Stimulated activated CD4-positive, alpha-beta T cell treated with anti-CD3 and anti-CD28 coated beads, Interleukin-12 subunit alpha, Interleukin-12 subunit beta, amount 100 ng/mL, for 24 hours (primary cell): ENCODE data around the gene MDFIC.
"Not testable (repeated sequence)": the region's sequence is repeated elsewhere in the genome, so short reads cannot be mapped to it uniquely, and the experiment has no call there.

Source experiments
- DNase-seq, 2 experiments: peaks; one replicate each; pipeline ENCODE4 v3.0.0-alpha.2; 2020; ENCODE audit warnings: low read depth in 2 of 2

MDFIC gene, protein sequence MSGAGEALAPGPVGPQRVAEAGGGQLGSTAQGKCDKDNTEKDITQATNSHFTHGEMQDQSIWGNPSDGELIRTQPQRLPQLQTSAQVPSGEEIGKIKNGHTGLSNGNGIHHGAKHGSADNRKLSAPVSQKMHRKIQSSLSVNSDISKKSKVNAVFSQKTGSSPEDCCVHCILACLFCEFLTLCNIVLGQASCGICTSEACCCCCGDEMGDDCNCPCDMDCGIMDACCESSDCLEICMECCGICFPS

DNA sequence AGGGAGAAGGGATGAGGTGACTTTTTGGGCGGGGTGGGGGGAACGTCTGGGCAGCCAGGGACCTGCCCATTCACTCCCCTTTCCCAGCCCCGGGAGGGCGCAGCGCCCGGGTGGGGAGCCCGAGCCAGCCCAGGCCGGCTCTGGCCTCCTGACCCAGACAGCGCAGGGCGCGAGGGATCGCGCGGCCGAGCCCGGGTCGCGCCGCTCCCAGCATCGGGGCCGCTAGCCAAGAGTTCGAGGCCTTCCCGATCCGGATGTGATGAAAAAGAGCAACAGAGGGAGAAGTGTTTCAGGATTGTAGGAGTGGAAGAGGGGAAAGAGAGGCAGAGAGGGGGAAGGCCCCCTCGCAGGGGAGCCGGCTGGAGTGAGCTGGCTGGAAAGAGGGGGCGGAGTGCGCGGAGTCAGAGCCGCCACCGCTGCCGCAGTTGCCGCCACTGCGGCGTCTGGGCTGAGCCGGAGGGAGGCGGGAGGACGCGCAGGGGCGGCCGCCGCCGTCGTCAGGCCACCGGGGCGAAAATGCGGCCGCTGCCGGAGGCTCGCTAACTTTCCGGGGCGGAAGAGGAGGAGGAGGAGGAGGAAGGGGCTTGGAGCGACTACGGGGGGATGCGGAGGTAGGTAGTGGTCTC lies at the start of gene MDFIC:
MDFIC (plus strand) TSS at position 69 of the 626 bp plus-strand sequence. CDS start 940 bp downstream, outside the sequence.
- DNase-seq: peak; percentile 52 to 62

DNA sequence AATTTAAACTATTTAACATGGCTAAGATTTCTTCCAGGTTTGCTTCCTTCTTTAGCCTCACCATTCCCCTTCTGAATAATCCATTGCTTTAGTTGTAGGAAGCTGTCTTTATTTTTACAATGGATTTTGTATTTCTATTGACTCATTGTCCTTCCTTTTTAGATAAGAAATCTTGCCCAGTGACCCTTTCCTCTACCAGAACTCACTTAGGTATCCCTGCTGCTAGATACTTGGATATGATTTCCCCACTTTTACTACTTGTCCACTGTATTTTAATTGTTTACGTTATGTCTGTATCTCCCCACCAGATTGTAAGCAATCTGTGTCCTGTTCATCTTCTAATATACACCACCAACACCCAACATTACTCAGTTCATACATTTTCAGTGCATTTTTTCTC lies 47.7 kb upstream of the MDFIC start:
- no peak for DNase-seq

DNA sequence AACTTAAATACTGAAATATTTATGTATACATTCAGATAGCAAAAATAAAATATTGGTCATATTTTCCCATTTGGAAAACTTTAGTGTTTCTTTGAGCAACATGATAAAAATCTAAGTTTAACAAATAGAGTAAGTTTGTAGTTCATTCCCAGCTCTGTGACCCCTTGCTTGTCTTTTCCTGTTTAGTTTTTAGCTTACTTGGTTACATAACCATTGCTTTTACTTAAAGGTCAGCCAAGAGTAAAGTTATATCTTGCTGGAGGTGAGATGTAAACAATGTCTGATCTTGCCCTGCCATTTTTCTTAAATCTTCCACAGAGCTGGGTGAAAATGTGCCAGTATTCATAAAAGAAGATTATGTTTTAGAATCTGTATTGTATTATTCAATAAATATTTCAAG lies 46.7 kb upstream of the MDFIC start:
- DNase-seq: no peak

DNA sequence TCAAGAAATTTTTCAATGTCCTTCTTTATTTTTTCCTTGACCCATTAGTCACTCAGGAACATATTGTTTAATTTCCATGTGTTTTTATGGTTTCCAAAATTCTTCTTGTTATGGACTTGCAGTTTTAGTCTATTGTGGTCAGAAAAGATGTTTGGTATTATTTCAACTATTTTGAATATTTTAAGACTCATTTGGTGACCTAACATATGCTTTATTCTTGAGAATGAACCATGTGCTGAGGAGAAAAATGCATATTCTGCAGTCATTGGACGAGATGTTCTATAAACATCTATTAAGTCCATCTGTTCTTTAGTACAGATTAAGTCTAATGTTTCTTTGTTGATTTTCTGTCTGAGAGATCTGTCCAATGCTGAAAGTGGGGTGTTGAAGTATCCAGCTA lies 42.3 kb upstream of the MDFIC start:
- no peak for DNase-seq

DNA sequence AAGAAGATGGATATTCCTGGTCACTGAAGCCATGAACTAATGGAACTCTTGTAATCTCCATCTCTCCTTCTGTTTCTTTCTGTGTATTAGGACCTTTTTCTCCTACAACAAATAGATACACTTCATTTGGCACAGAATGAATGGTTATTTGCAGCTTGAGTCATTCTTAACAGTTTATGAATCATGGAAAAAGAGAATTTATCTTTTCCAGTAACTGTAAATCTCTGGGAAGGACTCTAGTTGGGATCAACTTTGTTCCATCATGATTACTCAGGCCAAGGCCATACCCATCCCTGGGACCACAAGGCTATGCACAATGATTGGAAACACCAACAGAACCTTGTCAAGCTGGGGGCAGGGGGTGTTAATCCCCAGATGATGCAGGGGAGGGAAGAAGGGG lies 36.1 kb upstream of the MDFIC start:
- DNase-seq: no peak

- no peak for DNase-seq
These were observed 35.7 kb upstream of the MDFIC start for GRCh38 chr7:114886241-114886640.

DNA sequence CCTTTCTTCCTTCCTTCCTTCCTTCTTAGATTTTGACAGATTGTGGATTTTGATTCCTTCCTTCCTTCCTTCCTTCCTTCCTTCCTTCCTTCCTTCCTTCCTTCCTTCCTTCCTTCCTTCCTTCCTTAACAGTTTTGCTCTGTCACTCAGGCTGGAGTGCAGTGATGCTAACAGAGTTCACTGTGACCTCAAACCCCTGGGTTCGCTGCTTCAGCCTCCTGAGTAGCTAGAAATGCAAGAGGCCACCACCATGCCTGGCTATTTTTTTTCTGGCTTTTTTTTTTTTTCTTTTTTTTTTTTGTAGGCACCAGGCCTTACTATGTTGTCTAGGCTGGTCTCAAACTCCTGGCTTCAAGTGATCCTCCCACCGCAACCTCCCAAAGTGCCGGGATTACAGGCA lies 32.8 kb upstream of the MDFIC start:
- not testable (repeated sequence) for DNase-seq

GRCh38 chr7:114889646-114890285 lies 32.1 kb upstream of the MDFIC start:
- DNase-seq: no peak

DNA sequence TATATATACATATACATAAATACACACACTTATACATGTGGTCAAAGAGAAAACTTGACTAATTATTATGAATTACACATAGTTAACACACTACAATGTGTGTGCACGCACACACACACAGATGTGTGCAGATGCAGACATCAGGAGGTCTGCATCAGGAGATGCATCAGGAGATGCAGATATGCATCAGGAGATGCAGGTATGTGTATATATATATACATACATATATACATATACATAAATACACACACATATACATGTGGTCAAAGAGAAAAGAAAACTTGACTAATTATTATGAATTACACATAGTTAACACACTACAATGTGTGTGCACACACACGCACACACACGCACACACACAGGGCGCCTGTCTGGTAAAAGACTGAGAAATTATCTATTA lies 31.3 kb upstream of the MDFIC start:
- no peak for DNase-seq

GRCh38 chr7:114900127-114900526 lies 21.8 kb upstream of the MDFIC start:
- no peak for DNase-seq

DNA sequence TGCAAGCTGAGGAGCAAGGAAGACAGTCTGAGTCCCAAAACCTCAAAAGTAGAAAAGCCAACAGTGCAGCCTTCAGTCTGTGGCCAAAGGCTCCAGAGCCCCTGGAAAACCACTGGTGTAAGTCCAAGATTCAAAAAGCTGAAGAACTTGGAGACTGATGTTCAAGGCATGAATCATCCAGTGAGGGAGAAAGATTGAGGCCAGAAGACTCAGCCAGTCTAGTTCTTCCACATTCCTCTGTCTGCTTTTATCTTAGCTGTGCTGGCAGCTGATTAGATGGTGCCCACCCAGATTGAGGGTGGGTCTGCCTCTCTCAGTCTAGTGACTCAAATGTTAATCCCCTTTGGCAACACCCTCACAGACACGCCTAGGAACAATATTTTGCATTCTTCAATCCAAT lies 20.1 kb upstream of the MDFIC start:
- DNase-seq: no peak

DNA sequence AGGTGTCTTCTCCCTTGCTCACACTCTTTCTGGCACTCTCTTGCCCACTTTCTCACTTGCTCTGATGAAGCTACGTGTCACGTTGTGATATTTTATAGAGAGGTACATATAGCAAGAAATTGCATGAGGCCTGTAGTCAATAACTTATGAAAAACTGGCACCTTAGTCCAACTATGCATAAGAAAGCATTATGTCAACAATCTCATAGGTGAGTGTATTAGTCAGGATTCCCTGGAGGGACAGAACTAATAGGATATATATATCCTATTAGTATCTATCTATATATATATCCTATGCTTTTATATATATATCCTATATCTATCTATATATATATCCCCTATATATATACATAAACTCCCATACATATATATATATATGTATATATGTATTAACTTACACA lies 18.8 kb upstream of the MDFIC start:
- no peak for DNase-seq

GRCh38 chr7:114910787-114911186 lies 11.1 kb upstream of the MDFIC start:
- DNase-seq: no peak

DNA sequence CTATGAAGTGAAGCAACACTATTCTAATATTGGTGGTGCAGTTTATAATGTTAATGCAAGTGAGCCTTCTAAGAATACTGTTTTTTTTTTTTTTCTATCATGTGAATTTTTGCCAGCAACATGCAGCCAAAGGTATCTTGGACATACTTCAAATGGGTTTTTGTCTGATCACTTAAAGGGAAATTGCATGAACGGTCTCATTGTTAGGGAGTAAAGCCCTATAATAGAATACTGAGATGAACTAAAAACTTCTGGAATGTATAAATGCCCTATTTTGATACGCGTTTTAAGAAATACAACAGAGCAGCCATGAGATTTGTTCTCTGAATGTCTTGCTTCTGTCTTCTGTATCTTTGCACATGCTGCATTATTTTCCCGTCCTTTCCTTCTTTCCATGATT lies 10.5 kb upstream of the MDFIC start:
- DNase-seq: no peak

DNA sequence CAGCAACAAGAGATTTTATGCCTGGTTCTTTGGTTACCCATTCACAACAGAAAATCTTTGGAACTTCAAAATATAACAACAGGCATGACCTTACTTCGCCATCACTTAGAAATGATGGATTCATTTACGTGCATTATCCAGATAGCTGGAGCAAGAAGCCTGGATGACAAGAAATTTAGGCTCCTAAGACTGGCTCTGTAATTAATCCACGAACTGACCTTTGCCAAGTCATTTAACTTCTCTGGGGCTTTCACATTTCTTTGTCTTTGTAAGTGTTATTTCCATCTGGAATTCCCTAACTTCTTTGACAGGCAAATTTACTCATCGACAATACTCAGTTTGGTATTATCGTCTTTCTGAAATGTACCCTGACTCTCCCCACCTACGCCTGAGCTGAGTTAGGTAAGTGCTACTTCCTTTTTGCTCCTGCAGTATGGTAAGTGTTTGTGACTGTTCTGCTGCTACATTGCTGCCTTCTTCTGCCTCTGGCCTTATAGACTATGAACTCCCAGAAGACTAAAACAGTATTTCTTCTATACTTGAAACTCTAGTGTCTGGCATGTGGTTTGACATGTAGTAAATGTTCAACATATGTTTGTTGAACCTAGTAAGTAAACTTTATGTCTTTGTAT lies 5.5 kb upstream of the MDFIC start:
- peak; percentile 20 to 31 for DNase-seq

DNA sequence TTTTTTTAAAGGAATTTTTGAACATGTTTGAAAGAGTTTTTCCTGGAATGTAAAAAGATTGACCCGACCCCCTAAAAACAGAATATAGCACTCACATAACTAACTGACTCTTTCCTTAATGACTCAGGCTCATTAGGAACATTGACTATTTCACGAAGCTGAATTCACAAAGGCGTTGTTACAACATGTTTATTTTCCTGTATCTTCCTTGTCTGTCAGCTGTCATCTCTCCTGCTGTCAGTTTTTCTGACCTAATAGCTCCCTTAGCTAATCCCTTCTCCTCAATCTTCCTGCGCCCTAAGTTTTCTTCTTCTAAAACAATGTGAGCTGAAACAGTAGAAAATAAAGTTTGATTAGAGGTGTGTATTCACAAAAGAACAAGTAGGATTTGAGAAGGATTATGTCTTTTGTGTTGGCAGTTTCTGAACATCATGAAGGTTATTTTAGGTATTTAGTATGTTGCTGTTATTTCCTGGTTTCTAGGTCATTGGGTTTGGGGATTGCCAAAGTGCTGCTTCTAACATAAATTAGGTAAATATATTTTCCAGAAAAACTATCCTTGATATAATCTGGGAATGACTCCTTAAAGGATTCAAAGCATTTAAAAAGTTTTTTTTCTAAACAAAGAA lies 4.6 kb upstream of the MDFIC start:
- DNase-seq: no peak

GRCh38 chr7:114919587-114919986 lies 2.3 kb upstream of the MDFIC start:
- DNase-seq: no peak

- DNase-seq: no peak
These were observed 266 bp upstream of the MDFIC start for GRCh38 chr7:114921631-114922025.

GRCh38 chr7:114922652-114923402 lies 933 bp downstream of the MDFIC start:
- DNase-seq: peak; percentile 33 to 36

- no peak for DNase-seq
These were observed 1.5 kb downstream of the MDFIC start for GRCh38 chr7:114923403-114923713.

- DNase-seq: no peak
These were observed 2.3 kb downstream of the MDFIC start for GRCh38 chr7:114924038-114924712.
